ENCODE data around the gene INAVA. TPM values are rescaled to one million over a fixed set of nuclear protein-coding genes. Genes with fewer than 3 reads are reported as not detected.
"Not testable (repeated sequence)": the region's sequence is repeated elsewhere in the genome, so short reads cannot be mapped to it uniquely, and the experiment has no call there.

INAVA gene
- total and polyA plus RNA-seq, 12 donors: 0.03 to 0.46 (median 0.22) TPM; not detected in 6

DNA sequence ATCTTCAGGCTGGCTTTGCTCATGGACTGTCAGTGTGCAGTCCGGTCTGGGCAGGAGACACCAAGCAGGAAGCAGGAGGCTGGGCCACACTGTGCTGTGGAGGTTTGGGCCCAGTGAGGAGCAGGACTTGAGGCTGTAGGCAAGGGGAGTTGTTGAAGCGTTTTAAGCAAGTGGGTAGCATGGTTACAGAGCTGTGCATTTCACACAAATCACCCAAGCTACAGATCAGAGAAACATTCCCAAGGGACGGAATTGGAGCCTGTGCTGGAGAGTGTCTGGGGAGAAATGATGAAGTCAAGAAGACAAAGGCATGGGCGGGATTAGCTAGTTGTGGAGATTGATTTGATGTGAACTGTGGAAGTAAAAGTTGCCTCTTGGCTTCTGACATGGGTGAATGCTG is 67.9 kb downstream of the INAVA start:
- no peaks in the 10 kb centered on the region for H3K27me3 ChIP-seq
- intact Hi-C loops (cut with DNase I): no loop called here
- DNase-seq: no peak

GRCh38 chr1:200963076-200963475 is 68.4 kb downstream of the INAVA start:
- TF ChIP-seq CTCF (IDR thresholded peaks at IDR 0.05) (no peak), POLR2A (IDR thresholded peaks at IDR 0.05) (no peak)
- Histone ChIP-seq H3K27me3 (no peaks in the 10 kb centered on the region), H3K4me1 (replicated peaks in 1 of 2) (no peaks in the 10 kb centered on the region), H3K9me3 (replicated peaks in 1 of 3) (no peaks in the 10 kb centered on the region), H3K27ac (no peak overlapping the region), H3K4me3 (no peak overlapping the region), H3K36me3 (replicated peaks in 1 of 2) (no peaks in the 10 kb centered on the region)
- DNase-seq: no peak
- intact Hi-C loops (cut with DNase I): no loop called here
- WGBS, 4 donors: 63 to 78% (median 71%) methylated on average over 2 of the region's 2 CpGs

More for the DNA sequence above, 67.9 kb downstream of the INAVA start:
- no peaks in the 10 kb centered on the region for H3K4me1 ChIP-seq (replicated peaks in 1 of 2)
- no peak for TF ChIP-seq POLR2A (IDR thresholded peaks at IDR 0.05)
- no peak for TF ChIP-seq CTCF (IDR thresholded peaks at IDR 0.05)
- no peaks in the 10 kb centered on the region for H3K36me3 ChIP-seq (replicated peaks in 1 of 2)
- 79 to 85% (median 84%) methylated on average over 4 of the region's 4 CpGs for WGBS, 4 donors
- H3K9me3 ChIP-seq (replicated peaks in 1 of 3): no peaks in the 10 kb centered on the region
- H3K27ac ChIP-seq: no peak overlapping the region
- no peak overlapping the region for H3K4me3 ChIP-seq

GRCh38 chr1:200963888-200964287 is 69.2 kb downstream of the INAVA start:
- H3K27ac ChIP-seq; H3K4me3 ChIP-seq; H3K4me1 ChIP-seq (replicated peaks in 1 of 2); DNase-seq; intact Hi-C loops (cut with DNase I); H3K27me3 ChIP-seq; H3K9me3 ChIP-seq (replicated peaks in 1 of 3); H3K36me3 ChIP-seq (replicated peaks in 1 of 2): not testable (repeated sequence)
- WGBS, 4 donors: 86 to 94% (median 87%) methylated on average over 11 of the region's 11 CpGs

Small RNA genes within 50 kb of the gene (small RNA-seq; reads per million reads assigned to genes)
- 0 reads per million in 2 donors for gene RNU6-704P

Other genes with a start within 250 kb of the INAVA start
- 10 to 100 TPM; 13.5 to 32.0 (median 23.1) TPM for gene DDX59, start 225.0 kb upstream of the INAVA start, total RNA-seq
- 10 to 100 TPM; 34.5 to 46.1 (median 36.9) TPM for gene DDX59, start 225.0 kb upstream of the INAVA start, polyA plus RNA-seq
- gene CAMSAP2, start 156.0 kb upstream of the INAVA start, total RNA-seq: 10 to 100 TPM; 22.3 to 62.6 (median 34.6) TPM
- 10 to 100 TPM; 22.6 to 35.6 (median 24.2) TPM for gene CAMSAP2, start 156.0 kb upstream of the INAVA start, polyA plus RNA-seq
- under 1 TPM in 2 of 9 donors, not detected in 7; 0.18 to 0.69 TPM for gene GPR25, start 21.9 kb upstream of the INAVA start, total RNA-seq
- gene GPR25, start 21.9 kb upstream of the INAVA start, polyA plus RNA-seq: not detected
- gene KIF21B, start 128.8 kb downstream of the INAVA start, total RNA-seq: 1 to 10 TPM in 8 of 9 donors, under 1 TPM in 1; 0.28 to 2.8 (median 1.3) TPM
- 1 to 10 TPM in 1 of 3 donors, under 1 TPM in 2; 0.40 to 1.7 (median 0.57) TPM for gene KIF21B, start 128.8 kb downstream of the INAVA start, polyA plus RNA-seq
- under 1 TPM in 2 of 9 donors, not detected in 7; under 0.01 to 0.07 TPM for gene CACNA1S, start 217.5 kb downstream of the INAVA start, total RNA-seq
- gene CACNA1S, start 217.5 kb downstream of the INAVA start, polyA plus RNA-seq: not detected
- not detected for gene ASCL5, start 232.3 kb downstream of the INAVA start, total RNA-seq
- gene ASCL5, start 232.3 kb downstream of the INAVA start, polyA plus RNA-seq: under 1 TPM in 1 of 3 donors, not detected in 2; 0.10 TPM

All from adrenal gland (tissue), 12 donors.